ENCODE measurements around the gene DDX5.

GRCh38 chr17:64520359-64520758, 14.3 kb upstream of the DDX5 start:
- no peak for TF ChIP-seq CTCF (IDR thresholded peaks at IDR 0.05)
- TF ChIP-seq POLR2A (IDR thresholded peaks at IDR 0.05) = no peak

Data from Peyer's patch (tissue), 4 donors.